ENCODE data around the gene MTPN.

DNA sequence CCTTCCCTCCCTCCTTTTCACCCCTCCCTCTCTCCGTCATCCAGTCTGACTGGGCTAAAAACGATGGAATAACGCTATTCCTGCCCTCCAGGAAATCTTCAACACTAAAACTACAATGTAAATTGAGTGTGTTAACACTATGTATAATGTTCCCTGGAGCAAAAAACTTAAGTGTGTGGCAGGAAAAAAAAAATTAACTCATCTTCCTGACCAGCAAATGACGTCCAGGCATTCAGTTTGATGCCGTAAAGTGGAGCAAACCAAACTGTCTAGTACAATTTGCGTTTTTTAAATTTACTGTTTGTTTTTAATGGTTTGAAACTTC, 545 bp upstream of the MTPN start:
- TF ChIP-seq, protein P1, sequence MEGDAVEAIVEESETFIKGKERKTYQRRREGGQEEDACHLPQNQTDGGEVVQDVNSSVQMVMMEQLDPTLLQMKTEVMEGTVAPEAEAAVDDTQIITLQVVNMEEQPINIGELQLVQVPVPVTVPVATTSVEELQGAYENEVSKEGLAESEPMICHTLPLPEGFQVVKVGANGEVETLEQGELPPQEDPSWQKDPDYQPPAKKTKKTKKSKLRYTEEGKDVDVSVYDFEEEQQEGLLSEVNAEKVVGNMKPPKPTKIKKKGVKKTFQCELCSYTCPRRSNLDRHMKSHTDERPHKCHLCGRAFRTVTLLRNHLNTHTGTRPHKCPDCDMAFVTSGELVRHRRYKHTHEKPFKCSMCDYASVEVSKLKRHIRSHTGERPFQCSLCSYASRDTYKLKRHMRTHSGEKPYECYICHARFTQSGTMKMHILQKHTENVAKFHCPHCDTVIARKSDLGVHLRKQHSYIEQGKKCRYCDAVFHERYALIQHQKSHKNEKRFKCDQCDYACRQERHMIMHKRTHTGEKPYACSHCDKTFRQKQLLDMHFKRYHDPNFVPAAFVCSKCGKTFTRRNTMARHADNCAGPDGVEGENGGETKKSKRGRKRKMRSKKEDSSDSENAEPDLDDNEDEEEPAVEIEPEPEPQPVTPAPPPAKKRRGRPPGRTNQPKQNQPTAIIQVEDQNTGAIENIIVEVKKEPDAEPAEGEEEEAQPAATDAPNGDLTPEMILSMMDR (IDR thresholded peaks at IDR 0.05) = no peak
- TF ChIP-seq POLR2A (IDR thresholded peaks at IDR 0.05) = no peak
